HG02763 (cell line): ENCODE data around the gene RORC.
"Not testable (repeated sequence)": the region's sequence is repeated elsewhere in the genome, so short reads cannot be mapped to it uniquely, and the experiment has no call there.

Source experiments
- ATAC-seq: cut with Tn5 transposase; IDR thresholded peaks from one replicate; pipeline ENCODE4 v1.9.1; 2021; ENCODE audit warnings: mild to moderate bottlenecking, moderate library complexity; ENCODE audit not compliant: unreplicated experiment

RORC gene

DNA sequence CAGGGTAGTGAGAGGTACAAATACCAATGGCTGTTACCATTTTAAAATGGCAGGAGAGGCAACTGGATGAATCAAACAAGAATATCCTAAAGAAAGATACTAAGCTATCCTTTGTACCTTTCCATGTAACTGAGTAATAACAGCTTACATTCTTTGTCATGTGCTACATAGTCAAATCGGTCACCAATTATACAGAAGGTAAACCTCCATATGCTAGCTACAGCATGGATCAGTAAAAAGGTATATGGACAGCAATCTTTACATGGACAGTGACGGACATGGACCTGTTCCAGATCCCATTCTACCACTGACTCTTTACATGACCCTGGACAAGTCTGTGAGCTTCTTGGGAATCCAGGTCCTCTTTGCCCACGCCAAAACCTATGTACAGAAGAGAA is 54.9 kb downstream of the RORC start:
- ATAC-seq = no peak

DNA sequence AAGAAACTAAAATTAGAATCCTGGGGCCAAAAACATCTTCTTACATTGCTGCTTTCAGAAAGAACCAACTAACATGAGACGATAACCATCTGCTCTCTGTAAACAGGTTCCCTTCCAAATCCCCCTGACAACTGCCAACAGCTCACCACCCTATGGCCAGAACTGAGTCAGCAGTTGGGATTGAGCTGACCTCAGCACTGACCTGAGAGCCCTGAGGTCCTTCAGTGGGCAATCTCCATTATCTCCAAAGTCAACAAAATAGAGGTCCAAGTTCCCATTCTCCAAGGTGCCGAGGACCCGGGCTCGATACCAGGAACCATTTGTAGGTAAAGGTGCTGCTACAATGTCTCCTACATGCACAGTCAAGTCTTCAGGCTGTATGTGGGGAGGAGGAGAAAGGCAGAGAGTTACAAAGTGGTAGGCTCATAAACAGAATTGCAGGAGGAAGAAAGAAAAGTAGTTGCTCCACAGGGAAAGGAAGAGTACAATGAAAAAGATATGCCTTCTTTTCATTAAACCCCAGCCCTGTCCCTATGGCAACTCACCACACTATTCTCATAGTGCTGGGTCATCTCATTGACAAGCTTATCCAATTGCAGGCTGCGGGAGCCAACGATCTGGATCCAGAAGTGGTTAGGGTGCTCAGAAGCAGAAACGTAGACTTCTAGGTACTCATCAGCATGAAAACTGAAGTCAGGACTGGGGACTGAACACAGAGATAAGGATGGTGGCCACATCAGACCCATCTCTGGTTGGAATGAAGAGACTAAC is 55.5 kb downstream of the RORC start:
- ATAC-seq = no peak

DNA sequence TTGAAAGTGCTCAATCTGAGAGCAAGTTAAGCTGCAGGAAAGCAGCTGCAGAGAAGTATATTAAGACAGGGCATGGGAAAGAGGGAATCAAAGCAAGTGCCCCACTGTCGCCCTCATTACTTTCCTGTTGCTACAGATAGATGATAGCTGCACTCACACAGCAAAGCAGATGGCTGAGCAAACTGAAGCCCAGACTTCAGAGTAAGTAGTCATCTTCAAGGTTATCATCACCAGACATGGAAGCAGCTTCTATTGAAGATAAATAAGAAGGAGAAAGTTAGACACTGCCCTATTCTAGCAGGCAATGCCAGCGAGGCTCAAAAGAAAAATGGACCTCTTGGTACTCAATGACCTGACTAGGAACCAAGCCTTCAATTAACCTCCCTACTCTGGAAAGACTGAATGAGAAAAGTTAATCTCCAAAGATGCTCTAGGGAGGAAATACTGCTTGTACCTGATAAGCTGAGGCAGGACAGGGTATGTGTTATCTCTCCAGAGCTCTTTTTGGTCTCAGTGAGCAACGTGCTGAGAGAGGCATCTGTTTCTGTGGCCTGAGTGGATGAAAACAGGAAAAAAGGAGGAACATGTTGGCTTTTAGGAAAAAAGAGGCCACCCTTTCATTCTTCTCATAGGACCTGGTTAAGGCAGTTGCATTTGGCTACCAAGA is 57.2 kb downstream of the RORC start:
- no peak for ATAC-seq

DNA sequence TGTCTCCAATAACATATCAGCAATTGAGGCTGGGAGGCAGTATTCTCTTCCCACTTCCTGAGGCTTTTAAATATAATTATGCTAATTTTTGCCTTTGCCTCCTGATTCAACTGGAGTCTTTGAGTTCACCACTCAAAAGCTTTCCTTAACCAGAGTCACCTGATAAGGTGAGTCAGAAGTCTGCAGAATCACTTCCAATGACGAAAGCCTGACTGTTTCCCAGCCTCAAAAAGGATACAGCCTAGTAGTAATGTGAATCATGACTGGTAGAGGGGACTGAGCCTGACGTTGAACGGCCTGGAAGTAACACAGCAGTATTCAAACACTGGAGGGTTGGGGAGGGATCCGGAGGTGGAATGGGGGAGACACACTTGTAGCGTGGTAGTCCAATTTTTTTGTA is 57.9 kb downstream of the RORC start:
- no peak for ATAC-seq

DNA sequence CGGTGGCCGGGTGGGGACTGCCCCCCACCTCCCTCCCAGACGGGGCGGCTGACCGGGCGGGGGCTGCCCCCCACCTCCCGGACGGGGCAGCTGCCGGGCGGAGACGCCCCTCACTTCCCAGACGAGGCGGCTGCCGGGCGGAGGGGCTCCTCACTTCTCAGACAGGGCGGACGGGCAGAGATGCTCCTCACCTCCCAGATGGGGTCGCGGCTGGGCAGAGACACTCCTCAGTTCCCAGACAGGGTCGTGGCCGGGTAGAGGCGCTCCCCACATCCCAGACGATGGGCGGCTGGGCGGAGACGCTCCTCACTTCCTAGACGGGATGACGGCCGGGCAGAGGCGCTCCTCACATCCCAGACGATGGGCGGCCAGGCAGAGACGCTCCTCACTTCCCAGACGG is 62.3 kb downstream of the RORC start:
- not testable (repeated sequence) for ATAC-seq

DNA sequence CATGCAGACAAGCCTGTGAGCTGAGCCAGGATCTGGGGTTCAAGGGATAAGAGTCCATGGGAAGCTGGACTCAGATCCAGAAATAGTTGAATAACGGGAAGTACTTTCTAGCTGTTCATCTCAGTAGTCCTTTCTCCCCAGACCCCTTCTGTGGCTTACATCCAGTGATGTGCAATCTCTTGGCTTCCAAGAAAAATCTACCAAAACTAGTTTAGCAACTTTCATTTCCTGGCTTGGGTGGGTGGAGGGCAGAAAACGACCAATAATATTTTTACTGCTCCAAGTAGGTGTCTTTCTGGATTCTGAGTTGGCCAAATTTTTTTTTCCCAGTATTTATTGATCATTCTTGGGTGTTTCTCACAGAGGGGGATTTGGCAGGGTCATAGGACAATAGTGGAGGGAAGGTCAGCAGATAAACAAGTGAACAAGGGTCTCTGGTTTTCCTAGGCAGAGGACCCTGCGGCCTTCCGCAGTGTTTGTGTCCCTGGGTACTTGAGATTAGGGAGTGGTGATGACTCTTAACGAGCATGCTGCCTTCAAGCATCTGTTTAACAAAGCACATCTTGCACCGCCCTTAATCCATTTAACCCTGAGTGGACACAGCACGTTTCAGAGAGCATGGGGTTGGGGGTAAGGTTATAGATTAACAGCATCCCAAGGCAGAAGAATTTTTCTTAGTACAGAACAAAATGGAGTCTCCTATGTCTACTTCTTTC is 63.1 kb downstream of the RORC start:
- not testable (repeated sequence) for ATAC-seq

DNA sequence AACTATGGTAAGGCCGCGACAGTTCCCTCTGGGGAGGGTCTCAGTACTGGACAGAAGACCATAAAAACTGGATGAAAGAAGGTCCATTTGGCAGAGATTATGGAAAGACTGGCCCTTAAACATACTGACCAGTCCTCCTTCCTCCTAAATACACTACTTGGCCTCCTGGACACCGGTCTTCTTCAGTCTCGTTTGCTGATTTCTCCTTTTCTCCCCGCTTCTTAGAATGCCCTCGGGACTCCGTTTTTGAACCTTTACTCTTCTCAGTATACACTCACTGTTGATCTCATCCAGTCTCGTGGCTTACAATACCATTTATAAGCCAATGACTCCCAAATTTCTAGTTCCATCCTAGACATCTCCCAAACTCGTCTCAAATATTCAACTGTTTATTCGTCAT is 67.6 kb downstream of the RORC start:
- ATAC-seq = no peak

DNA sequence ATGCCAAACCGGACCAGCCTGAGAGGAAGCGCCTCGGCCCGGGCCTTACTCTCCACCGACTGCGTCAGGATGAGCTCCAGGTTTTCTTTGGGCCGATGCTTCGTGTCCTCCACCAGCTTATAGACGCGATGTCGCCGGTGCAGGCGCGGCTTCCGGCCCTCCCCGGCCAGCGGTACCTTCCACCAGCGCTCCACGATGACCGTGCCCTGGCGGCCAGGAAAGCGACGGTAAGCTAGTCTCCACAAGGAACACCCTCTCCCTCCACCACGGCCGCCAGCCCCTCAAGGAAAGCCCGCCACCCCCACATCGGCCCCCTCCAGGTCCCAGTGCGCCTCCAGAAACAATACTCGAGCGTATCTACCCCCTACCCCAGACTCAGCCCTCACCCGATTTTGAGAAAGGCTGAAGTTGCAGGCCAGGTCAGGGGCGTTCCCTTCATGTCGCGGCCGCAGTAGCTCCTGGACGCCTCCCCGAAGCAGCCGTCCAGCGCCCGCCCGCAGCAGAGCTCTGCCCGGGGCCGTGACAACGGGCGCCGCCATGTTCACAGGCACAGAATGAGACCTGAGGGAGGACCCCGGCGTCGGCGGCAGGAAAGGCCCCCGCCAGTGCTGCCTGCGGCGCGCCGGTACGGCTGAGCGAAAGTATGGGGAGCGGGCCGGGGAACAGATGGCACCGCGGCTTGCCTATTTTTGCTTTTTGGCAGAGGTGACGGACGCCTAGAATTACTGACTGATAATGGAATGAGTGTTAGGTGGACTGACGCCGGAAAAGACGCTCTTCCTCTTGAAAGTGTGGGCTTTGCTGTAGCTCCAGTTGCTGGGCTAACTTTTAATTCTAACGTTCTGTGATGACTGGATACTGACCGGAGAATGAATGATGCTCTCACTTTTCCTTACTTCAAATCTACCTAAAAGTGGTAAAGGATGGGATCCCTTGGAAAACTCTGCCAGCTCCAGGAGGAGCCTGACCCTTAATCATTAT is 68.4 kb downstream of the RORC start, which contains the start of gene MRPL9:
TSS of gene MRPL9 (minus strand) at position 556 of the 981 bp plus-strand sequence. CDS start at position 539, 17 bp downstream.
- ATAC-seq = peak; percentile 93

DNA sequence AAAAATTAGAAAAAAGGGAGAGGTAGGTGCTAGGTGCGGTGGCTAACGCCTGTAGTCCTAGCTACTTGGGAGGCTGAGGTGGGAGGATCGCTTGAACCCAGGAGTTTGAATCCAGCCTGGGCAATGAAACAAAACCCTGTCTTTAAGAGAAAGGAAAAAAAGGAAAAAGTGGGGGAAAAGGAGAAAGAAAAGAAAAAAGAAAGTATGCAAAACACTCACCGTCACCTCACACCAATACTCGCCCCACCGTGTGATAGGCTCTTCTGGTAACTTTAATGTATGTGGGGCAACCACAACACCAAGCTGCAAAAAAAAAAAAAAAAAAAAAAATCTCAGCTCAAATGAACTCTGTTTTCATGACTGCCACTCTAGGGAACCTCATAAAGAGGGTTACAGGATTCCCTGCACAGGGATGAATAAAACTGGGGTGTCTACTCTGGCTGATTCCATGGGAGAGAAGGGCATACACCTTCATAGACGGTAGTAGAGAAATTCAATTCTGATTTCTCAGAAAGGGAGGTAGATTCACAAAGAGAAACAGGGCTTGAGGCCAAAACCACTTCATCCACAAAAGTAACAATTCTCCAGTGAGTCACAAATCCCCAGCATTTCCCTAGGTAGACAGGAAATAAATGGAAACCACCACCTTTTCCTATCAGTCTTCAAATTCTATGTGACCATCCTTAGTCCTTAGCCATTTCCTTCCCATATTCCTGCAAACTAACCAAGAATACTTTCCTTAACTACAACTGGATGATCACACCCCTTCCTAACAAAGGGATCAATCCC is 70.8 kb downstream of the RORC start:
- ATAC-seq = no peak

DNA sequence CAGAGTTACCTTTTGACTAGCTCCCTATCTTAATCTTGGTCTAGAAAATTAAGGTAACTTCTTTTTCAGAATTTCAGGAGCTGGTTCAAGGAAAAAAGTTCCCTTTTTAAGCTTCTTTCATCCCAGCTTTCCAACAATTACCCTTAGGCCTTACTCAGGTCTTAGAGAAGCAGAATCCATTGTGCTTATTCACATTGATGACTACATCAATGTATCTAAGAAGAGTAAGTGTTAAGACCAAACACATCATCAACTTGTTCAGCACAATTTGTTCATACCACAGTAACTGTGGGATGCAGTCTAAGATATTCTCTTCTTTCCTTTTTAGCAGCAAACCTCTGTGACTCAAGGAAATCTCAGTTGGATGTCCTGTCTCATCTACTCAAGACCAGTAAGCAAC is 72.4 kb downstream of the RORC start:
- ATAC-seq = no peak

DNA sequence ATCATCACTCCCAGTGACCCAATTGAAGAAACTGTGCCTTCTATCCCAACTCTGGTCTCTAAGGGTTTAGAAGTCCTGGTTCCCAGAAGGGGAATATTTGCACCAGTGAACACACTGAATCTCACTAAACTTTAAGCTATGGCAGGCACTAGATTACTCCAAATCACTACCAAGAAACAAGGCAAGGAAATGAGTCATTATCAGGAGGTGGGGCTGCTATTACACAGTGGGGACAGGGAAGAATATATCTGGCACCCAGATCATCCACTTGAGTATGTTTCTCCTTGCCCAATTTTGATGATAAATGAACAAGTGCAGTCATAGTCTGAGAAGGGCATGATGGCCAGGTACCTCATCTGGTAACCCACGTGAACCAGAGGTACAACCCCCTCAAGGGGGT is 75.3 kb downstream of the RORC start:
- ATAC-seq = no peak
